H9 (cell line): Measurements from ENCODE around the gene RAB15. TPM values are rescaled to one million over a fixed set of nuclear protein-coding genes. Genes with fewer than 3 reads are reported as not detected.

Experiments
- DNase-seq: peaks from one replicate; pipeline ENCODE4 v3.0.0-alpha.2; 2017
- H2AFZ ChIP-seq: one replicate; pipeline ENCODE4 v1.6.1; 2013; ENCODE audit warnings: mild to moderate bottlenecking, low read length, control low read depth, moderate library complexity
- H2AK5ac ChIP-seq: 2 replicates; pipeline ENCODE4 v1.6.1; 2013; ENCODE audit warnings: low read length, control low read depth, mixed read lengths; ENCODE audit not compliant: insufficient read length
- H2BK120ac ChIP-seq: one replicate; pipeline ENCODE4 v1.6.1; 2013; ENCODE audit warnings: low read depth, mild to moderate bottlenecking, low read length, control low read depth, inconsistent platforms; ENCODE audit not compliant: poor library complexity, severe bottlenecking
- H2BK12ac ChIP-seq: 2 replicates; pipeline ENCODE4 v1.6.1; 2013; ENCODE audit warnings: low read length, control low read depth, mixed read lengths, low read depth; ENCODE audit not compliant: insufficient read length
- H2BK15ac ChIP-seq: 2 replicates; pipeline ENCODE4 v1.6.1; 2013; ENCODE audit warnings: low read depth, low read length, control low read depth
- H2BK20ac ChIP-seq: one replicate; pipeline ENCODE4 v1.6.1; 2013; ENCODE audit warnings: low read depth, mild to moderate bottlenecking, low read length, control low read depth, inconsistent platforms; ENCODE audit not compliant: poor library complexity, severe bottlenecking
- H2BK5ac ChIP-seq: 2 replicates; pipeline ENCODE4 v1.6.1; 2013; ENCODE audit warnings: low read length, control low read depth, mixed read lengths; ENCODE audit not compliant: insufficient read length
- H3K14ac ChIP-seq: 2 replicates; pipeline ENCODE4 v1.6.1; 2013; ENCODE audit warnings: low read length, control low read depth; ENCODE audit not compliant: insufficient read depth
- H3K18ac ChIP-seq: 2 replicates; pipeline ENCODE4 v1.6.1; 2013; ENCODE audit warnings: low read depth, mild to moderate bottlenecking, mixed read lengths, low read length, control low read depth; ENCODE audit not compliant: insufficient read length
- H3K23ac ChIP-seq: 2 replicates; pipeline ENCODE4 v1.6.1; 2013; ENCODE audit warnings: low read length, control low read depth, mixed read lengths, low read depth; ENCODE audit not compliant: insufficient read length
- H3K23me2 ChIP-seq: 2 replicates; pipeline ENCODE4 v1.6.1; 2013; ENCODE audit warnings: low read depth, mild to moderate bottlenecking, mixed read lengths, low read length, control low read depth; ENCODE audit not compliant: insufficient read length, poor library complexity, severe bottlenecking
- H3K27ac ChIP-seq: 2 replicates; pipeline ENCODE4 v1.5.1; 2013; ENCODE audit warnings: low read length, control low read depth, mixed read lengths, low read depth; ENCODE audit not compliant: insufficient read length
- H3K27me3 ChIP-seq: 2 replicates; pipeline ENCODE4 v1.6.1; 2013; ENCODE audit warnings: low read length, control low read depth, inconsistent platforms; ENCODE audit not compliant: insufficient read depth
- H3K4ac ChIP-seq: 2 replicates; pipeline ENCODE4 v1.6.1; 2013; ENCODE audit warnings: low read depth, mild to moderate bottlenecking, control low read depth, inconsistent platforms, low read length, moderate library complexity
- H3K4me1 ChIP-seq: 2 replicates; pipeline ENCODE4 v1.6.1; 2013; ENCODE audit warnings: low read length, control low read depth, inconsistent platforms; ENCODE audit not compliant: insufficient read depth
- H3K4me2 ChIP-seq: 2 replicates; pipeline ENCODE4 v1.6.1; 2013; ENCODE audit warnings: low read length, control low read depth, mixed read lengths; ENCODE audit not compliant: insufficient read length, insufficient read depth
- H3K56ac ChIP-seq: 2 replicates; pipeline ENCODE4 v1.6.1; 2013; ENCODE audit warnings: low read depth, mild to moderate bottlenecking, mixed read lengths, low read length, control low read depth; ENCODE audit not compliant: insufficient read length
- H3K79me1 ChIP-seq: 2 replicates; pipeline ENCODE4 v1.6.1; 2013; ENCODE audit warnings: low read depth, mild to moderate bottlenecking, moderate library complexity, low read length, control low read depth, inconsistent platforms; ENCODE audit not compliant: insufficient read depth, poor library complexity, severe bottlenecking
- H3K79me2 ChIP-seq: 2 replicates; pipeline ENCODE4 v1.6.1; 2013; ENCODE audit warnings: low read length, control low read depth, inconsistent platforms; ENCODE audit not compliant: insufficient read depth
- H3K9ac ChIP-seq: 2 replicates; pipeline ENCODE4 v1.6.1; 2013; ENCODE audit warnings: low read length, control low read depth, mixed read lengths; ENCODE audit not compliant: insufficient read length; ENCODE audit errors: extremely low read depth
- H3K9me3 ChIP-seq: one replicate; pipeline ENCODE4 v1.6.1; 2013; ENCODE audit warnings: low read depth, low read length, inconsistent platforms; ENCODE audit not compliant: control insufficient read depth
- H3T11ph ChIP-seq: one replicate; pipeline ENCODE4 v1.6.1; 2013; ENCODE audit warnings: mild to moderate bottlenecking, low read length, control low read depth, inconsistent platforms
- H4K20me1 ChIP-seq: one replicate; pipeline ENCODE4 v1.6.1; 2013; ENCODE audit not compliant: control insufficient read depth, insufficient read length, insufficient read depth
- H4K5ac ChIP-seq: 2 replicates; pipeline ENCODE4 v1.6.1; 2013; ENCODE audit warnings: low read depth, mild to moderate bottlenecking, mixed read lengths, low read length, control low read depth; ENCODE audit not compliant: insufficient read length
- H4K8ac ChIP-seq: replicated peaks from 2 replicates; pipeline ENCODE4 v1.6.1; 2013; ENCODE audit warnings: low read length, control low read depth, mixed read lengths, low read depth; ENCODE audit not compliant: insufficient read length
- H4K91ac ChIP-seq: 2 replicates; pipeline ENCODE4 v1.6.1; 2013; ENCODE audit warnings: low read depth, mild to moderate bottlenecking, moderate library complexity, mixed read lengths, low read length, control low read depth; ENCODE audit not compliant: insufficient read length
- H3K27ac Mint-ChIP-seq, 3 experiments: 2 replicates in 2 of 3; 3 replicates in 1 of 3; pipeline ENCODE4 v1.8.0; 2020 to 2021; ENCODE audit warnings: mixed read lengths in 3 of 3, mild to moderate bottlenecking in 1 of 3, moderate library complexity in 1 of 3
- H3K27me3 Mint-ChIP-seq: 2 replicates; pipeline ENCODE4 v1.8.0; 2021; ENCODE audit warnings: low read depth, mild to moderate bottlenecking, moderate library complexity, mixed read lengths
- H3K36me3 Mint-ChIP-seq, 3 experiments: 2 replicates in 2 of 3; 3 replicates in 1 of 3; pipeline ENCODE4 v1.8.0; 2020 to 2021; ENCODE audit warnings: low read depth in 3 of 3, mixed read lengths in 3 of 3; ENCODE audit not compliant: insufficient read depth in 1 of 3
- H3K4me1 Mint-ChIP-seq, 2 experiments: 2 replicates each; pipeline ENCODE4 v1.8.0; 2020; ENCODE audit warnings: mixed read lengths in 2 of 2
- H3K4me3 Mint-ChIP-seq, 2 experiments: 2 replicates in 1 of 2; 3 replicates in 1 of 2; pipeline ENCODE4 v1.8.0; 2020 to 2021; ENCODE audit warnings: mild to moderate bottlenecking in 2 of 2, mixed read lengths in 2 of 2, moderate library complexity in 1 of 2
- H3K9me3 Mint-ChIP-seq, 2 experiments: 2 replicates in 1 of 2; 3 replicates in 1 of 2; pipeline ENCODE4 v1.8.0; 2020; ENCODE audit warnings: mild to moderate bottlenecking in 2 of 2, mixed read lengths in 2 of 2, moderate library complexity in 1 of 2
- WGBS: extraction: QIAGEN DNeasy Blood & Tissue Kit; methylation state at CpG from one replicate; pipeline ENCODE4 v1.1.7; 2013; ENCODE audit warnings: missing lambda C conversion rate, low lambda C conversion rate, mixed read lengths; ENCODE audit not compliant: insufficient read length; ENCODE audit errors: extremely low coverage; 5-methylcytosine and 5-hydroxymethylcytosine counted together
- total RNA-seq: library from RNA; stranded (reverse); gene quantifications from 2 replicates; pipeline ENCODE4 v1.2.1, GENCODE V29; 2021
- TF ChIP-seq, protein P1 (sequence below): fragments of 200-600 bp; sonication (generic); conservative IDR thresholded peaks from 3 replicates; pipeline ENCODE4 v1.8.0; 2021; ENCODE audit warnings: antibody characterized with exemption, mild to moderate bottlenecking

The RAB15 gene
- total RNA-seq, 1 experiment from 2014 or later, result 54.3 TPM

DNA sequence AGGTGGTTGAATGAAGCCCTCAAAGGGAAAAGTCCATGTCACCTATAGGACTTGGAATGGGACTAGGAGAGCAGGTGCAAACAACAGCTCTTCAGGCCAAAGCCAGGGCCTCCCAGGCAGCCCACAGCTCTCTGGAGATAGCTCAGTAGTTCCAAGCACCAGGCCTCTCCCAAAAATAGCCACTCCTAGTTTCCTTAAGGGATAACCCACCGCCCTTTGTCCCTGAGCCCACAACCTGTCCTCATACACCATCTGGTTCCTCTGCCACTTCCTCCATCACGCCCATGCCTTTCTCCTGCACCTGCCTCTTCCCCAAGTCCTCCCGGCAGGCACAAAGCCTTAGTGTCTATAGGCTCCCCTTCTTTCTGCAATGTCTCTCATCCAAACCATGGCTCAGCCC, 2.1 kb downstream of the RAB15 start:
- peaks cover 55 to 60% of the 10 kb centered on the region in 2 experiments for H3K4me1 Mint-ChIP-seq
- no peaks in the 10 kb centered on the region for H3K23me2 ChIP-seq
- no peak overlapping the region; a peak in 1 of 7 replicates for H3K27ac Mint-ChIP-seq
- no peak overlapping the region for H3K27ac ChIP-seq
- no peak overlapping the region for H3K18ac ChIP-seq
- no peaks in the 10 kb centered on the region for H3K79me1 ChIP-seq
- no peak overlapping the region for H2BK120ac ChIP-seq
- H3T11ph ChIP-seq, result no peak overlapping the region
- WGBS, result no CpG with 5 or more reads among the region's 3 CpGs
- no peak overlapping the region for H4K91ac ChIP-seq
- H3K9ac ChIP-seq, result no peak overlapping the region
- no peak overlapping the region for H2BK20ac ChIP-seq
- no peak overlapping the region for H2AK5ac ChIP-seq
- no peaks in the 10 kb centered on the region for H4K20me1 ChIP-seq
- no peak overlapping the region for H3K56ac ChIP-seq
- H3K23ac ChIP-seq, result no peak overlapping the region
- no peak overlapping the region for H3K14ac ChIP-seq
- H2BK15ac ChIP-seq, result no peak overlapping the region
- no peaks in the 10 kb centered on the region for H3K9me3 Mint-ChIP-seq
- H3K4me3 Mint-ChIP-seq, result peak overlapping the region in 1 of 2 experiments; percentile 78; a peak in 1 of 5 replicates
- no peak overlapping the region for H2BK5ac ChIP-seq
- H2BK12ac ChIP-seq, result no peak overlapping the region
- H4K8ac ChIP-seq, result no peak overlapping the region
- no peak for DNase-seq
- no peaks in the 10 kb centered on the region; the same call in 1 of the 2 replicates for H3K79me2 ChIP-seq
- H3K4me1 ChIP-seq, result peaks cover 24% of the 10 kb centered on the region; the same call in 1 of the 2 replicates
- H3K27me3 ChIP-seq, result no peaks in the 10 kb centered on the region
- peaks cover 15 to 19% (median 16%) of the 10 kb centered on the region in 3 experiments; a peak in 5 of 7 replicates for H3K36me3 Mint-ChIP-seq
- peaks cover 22% of the 10 kb centered on the region for H3K27me3 Mint-ChIP-seq
- H3K4ac ChIP-seq, result no peak overlapping the region
- no peaks in the 10 kb centered on the region for H3K9me3 ChIP-seq
- no peak overlapping the region for H2AFZ ChIP-seq
- H4K5ac ChIP-seq, result no peak overlapping the region
- no peak overlapping the region for H3K4me2 ChIP-seq
- TF ChIP-seq, protein P1, sequence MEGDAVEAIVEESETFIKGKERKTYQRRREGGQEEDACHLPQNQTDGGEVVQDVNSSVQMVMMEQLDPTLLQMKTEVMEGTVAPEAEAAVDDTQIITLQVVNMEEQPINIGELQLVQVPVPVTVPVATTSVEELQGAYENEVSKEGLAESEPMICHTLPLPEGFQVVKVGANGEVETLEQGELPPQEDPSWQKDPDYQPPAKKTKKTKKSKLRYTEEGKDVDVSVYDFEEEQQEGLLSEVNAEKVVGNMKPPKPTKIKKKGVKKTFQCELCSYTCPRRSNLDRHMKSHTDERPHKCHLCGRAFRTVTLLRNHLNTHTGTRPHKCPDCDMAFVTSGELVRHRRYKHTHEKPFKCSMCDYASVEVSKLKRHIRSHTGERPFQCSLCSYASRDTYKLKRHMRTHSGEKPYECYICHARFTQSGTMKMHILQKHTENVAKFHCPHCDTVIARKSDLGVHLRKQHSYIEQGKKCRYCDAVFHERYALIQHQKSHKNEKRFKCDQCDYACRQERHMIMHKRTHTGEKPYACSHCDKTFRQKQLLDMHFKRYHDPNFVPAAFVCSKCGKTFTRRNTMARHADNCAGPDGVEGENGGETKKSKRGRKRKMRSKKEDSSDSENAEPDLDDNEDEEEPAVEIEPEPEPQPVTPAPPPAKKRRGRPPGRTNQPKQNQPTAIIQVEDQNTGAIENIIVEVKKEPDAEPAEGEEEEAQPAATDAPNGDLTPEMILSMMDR, result no peak
